GM19372 (cell line): ENCODE results near the gene DES.

ENCODE experiments used
- ATAC-seq: cut with Tn5 transposase; IDR thresholded peaks from one replicate; pipeline ENCODE4 v1.9.1; 2021; ENCODE audit warnings: mild to moderate bottlenecking, low read depth, moderate library complexity; ENCODE audit not compliant: unreplicated experiment

DES gene

DNA sequence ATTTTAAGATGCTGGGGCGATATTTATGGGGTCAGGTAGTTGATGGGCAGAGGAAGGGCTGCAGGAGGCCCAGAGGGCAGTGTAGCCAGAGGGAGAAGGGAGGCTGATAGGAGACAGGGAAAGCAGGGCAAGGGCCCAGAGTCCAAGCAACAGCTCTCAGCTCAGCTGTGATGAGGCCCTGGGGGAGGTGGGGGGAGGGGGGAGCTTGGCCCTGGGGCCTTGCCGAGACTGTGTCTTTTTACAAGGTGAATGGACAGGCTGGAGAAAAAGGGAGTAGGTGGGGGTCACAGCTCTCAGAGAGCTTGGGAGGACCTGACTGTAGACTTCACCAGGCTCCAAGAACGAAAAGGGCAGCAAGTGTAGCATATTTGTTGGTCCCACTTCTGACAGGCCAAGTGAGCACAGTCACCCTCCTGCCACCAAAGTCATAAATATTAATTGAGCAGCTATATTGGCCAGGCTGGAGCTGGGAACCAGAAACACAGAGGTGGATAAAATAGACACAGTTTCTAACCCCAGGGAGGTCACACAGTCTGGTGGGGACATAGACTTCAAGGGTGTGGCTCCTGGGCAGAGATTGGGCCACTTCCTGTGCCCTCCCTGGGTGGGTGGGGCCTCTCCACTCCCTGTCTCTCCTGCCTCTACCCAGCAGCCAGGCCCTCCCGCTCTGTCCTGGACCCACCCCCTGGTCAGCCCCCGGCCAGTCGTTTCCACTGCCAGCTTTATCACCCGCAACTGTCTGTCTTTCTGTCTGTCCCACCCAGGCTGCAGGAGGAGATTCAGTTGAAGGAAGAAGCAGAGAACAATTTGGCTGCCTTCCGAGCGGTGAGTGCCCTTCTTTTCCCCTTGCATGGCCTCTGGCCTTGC lies 1.4 kb downstream of the DES start:
- no peak for ATAC-seq

- ATAC-seq: no peak
These were observed 2.5 kb downstream of the DES start for GRCh38 chr2:219420687-219421086.

- ATAC-seq: no peak
These were observed 3.1 kb downstream of the DES start for GRCh38 chr2:219421323-219421722.

DNA sequence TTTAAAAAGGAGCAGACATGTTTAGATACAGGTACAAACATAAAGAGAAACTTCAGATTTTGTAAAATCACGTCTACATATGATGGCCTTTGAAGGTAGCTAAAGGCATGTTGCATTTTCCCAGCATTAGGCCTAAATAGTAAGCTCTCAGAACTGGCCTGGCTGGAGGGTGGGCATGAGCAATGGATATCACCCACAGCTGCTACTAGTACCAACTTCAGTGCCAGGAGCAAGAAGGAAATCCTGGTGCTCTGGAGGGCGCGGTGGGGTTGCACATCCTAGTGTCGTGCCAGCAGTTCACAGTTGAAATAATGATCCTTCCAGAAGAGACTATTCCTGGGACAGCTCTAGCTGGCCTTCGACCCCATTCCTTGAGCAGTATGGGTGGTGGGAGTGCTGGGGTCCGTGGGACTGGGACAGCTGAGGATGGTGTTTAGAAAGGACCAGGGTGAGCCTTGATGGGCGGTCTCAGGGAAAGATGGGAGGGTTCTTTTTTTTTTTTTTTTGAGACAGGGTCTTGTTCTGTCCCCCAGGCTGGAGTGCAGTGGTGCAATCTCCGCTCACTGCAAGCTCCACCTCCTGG lies 4.9 kb downstream of the DES start:
- ATAC-seq: no peak

GRCh38 chr2:219423652-219424377 lies 5.6 kb downstream of the DES start:
- ATAC-seq: no peak

DNA sequence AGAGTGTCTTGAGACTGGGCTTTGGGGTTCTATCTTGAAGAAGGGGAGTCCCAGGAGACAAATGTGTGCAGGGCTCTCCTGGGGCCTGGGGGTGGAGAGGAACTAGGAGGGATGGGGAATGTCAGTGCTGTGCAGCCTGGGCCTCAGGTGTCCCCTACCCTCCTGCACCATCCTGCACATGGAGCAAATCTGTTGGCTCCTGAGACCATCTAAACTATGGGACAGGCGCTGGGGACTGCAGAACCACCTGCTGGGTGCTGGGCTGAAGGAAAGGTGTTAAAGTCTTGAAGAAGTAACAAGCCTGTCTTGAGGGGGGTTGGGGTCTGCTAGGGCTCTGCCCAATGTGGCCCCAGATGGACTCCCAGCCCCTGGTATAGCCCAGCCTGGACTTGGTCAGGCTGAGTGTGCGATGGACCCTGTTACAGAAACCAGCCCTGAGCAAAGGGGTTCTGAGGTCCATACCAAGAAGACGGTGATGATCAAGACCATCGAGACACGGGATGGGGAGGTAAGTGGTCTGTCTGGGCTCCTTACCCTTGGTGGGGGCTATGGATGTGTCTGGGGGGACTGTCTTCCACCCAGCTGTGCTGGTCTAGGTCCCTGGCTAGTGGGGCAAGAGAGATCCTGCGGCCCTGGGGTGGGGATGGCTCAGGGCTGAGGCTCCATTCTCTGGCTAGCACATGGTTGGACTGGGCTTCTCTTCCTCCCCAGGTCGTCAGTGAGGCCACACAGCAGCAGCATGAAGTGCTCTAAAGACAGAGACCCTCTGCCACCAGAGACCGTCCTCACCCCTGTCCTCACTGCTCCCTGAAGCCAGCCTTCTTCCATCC lies 7.3 kb downstream of the DES start:
- ATAC-seq: no peak

DNA sequence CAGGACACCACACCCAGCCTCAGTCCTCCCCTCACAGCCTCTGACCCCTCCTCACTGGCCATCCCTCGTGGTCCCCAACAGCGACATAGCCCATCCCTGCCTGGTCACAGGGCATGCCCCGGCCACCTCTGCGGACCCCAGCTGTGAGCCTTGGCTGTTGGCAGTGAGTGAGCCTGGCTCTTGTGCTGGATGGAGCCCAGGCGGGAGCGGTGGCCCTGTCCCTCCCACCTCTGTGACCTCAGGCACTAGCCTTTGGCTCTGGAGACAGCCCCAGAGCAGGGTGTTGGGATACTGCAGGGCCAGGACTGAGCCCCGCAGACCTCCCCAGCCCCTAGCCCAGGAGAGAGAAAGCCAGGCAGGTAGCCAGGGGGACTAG lies 7.9 kb downstream of the DES start:
- ATAC-seq: no peak

- ATAC-seq: no peak
These were observed 8.5 kb downstream of the DES start for GRCh38 chr2:219426534-219427136.

- no peak for ATAC-seq
These were observed 10.3 kb downstream of the DES start for GRCh38 chr2:219428469-219428868.

GRCh38 chr2:219429958-219430606 lies 11.9 kb downstream of the DES start:
- no peak for ATAC-seq

DNA sequence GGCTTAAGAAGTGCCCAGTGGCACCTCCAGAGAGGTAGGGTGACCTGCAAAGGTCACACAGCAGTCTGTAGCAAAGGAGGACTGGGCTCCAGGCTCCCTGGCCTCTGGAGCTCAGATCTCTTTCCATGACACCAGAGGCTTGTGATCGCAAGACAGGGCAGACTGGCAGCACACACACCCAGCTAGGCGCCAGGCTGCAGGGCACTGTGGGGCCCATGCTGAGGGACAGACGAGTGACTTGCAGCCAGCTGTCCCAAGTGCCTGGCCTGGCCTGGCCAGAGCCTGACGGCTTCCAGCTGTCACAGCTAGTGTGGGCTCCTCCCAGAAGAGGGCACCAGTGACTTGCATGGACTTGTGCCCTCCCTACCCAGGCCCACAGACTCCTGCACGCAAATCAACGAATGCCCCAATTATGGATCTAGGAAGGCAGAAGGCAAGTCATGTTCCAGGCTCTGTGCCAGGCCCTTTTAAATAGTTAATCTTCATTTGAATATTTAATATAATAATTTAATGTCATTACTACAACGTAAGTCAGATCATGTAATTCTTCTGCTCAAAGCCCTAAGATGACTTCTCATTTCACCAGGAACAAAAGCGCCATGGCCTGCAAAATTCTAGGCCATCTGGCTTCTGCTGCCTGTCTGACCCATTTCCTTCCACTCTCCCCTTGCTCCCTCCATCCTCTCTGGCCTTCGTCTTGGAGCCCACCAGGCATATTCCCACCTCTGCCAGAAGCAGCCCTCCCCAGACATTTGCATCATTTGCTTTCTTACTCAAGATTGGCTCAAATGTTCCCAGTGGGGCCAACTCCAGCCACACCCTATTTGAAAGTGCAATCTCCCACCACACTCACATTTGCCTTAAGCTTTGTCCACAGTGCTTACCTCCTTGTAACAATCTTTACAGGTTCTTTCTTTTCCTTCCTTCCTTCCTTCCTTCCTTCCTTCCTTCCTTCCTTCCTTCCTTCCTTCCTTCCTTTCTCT lies 12.7 kb downstream of the DES start:
- no peak for ATAC-seq

- no peak for ATAC-seq
These were observed 15.7 kb downstream of the DES start for GRCh38 chr2:219433666-219434467.

GRCh38 chr2:219434468-219434717 lies 16.2 kb downstream of the DES start:
- ATAC-seq: no peak

GRCh38 chr2:219434718-219435525 lies 16.7 kb downstream of the DES start, which contains the start of gene SPEG:
Gene SPEG (plus strand): TSS chr2:219434843. CDS start chr2:219434978, 135 bp downstream.
- ATAC-seq: no peak

DNA sequence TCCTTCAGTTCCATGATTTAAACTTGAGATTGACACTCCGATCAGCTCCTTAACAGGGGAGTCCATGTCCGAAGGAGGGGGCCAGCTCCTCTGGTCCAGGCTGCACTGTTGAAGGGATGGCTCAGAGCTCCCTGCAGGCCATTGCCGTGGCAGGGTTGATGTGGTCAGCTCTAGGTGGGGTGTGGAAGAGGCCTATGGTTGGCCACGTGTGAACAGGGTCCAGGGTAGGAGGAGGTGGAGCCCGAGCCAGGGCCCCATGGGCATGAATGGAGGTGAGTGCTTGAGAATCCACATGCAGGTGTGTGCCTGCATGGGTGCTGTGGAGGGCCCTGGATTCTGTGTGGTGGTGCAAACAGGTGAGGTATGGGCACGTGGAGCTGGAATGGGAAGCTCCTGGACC lies 17.5 kb downstream of the DES start:
- ATAC-seq: no peak

DNA sequence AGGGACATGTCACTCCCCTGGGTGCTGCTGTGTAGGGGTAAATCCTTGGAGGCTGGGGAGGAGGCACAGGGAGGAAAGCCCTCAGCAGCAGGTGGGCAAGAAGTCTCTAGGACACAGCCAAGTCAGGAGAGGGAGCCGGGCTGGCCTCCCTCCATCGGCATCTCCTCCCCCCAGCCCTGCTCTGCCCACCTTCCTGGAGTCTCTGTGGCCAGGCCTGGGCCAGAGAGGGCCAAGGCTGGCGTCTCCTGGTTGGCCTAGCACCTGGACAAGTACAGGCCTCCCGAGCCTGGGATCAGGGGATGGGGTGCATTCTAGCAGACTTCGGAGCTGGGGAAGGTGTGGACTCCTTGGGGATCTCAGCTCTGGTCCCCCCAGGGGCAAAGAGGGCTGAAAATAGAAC lies 18.3 kb downstream of the DES start:
- no peak for ATAC-seq

DNA sequence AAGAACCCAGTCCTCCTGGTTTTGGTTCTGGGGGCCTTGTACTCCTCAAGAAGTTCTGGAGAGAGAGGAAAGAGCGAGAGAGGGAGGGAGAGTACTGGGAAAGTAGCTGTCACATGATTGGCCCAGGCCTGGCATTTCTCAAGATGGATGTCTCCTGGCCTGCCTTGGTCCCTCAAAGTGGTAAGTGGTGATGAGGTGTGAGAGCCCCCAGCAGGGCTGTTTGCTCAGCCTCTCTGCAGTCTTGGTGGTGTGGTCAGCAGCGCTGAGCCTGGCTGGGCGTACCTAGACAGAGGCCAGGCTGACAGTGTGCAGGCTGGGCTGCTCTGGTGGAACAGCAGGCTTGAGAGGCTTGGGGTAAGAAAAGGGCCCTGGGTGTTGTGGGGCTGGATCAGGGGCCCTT lies 19.0 kb downstream of the DES start:
- no peak for ATAC-seq
